Measurements from ENCODE around the gene NOG.

NOG gene

DNA sequence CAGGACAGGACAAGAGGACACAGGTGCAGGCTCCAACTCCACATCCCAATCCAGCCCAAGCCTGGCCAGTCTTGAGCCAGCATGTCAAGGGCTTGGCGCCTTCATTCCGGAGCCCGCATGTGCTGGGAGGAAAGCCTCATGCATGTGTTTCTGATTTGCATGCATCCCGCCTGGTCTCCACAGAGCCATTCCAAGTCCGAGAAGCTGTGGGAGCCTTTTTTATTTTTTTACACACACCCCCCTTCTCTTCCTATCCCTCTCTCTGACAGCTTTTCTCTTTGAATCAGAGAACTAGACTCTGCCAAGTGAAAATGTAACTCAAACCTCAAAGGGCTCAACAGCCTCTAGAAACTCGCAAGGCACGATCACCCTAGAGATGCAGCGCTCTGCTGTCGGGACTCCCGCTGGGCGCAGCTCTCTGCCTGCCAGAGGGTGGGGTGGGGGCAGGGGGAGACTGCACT, 45.1 kb downstream of the NOG start:
- DNase-seq = no peak

- no peak for DNase-seq
Observed at GRCh38 chr17:56639517-56639916, 46.0 kb downstream of the NOG start.

DNA sequence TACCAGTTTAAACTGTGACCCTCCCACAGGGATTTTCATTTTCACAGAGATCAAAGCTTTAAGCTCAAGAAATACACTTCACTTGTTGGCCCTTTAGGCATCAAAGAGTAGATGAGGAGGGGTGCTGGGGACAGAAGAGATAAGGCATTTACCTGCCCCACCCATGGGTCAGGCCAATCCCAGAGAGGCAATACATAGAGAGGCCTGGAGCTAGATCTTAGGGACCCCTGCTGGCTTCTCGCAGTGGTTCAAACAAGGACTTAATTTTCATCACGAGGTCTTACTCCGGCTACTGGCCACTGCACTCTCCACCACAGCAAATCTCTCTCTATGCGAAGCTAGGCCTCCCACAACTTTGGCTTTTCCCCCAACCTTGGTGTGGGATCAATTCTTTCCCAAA, 46.6 kb downstream of the NOG start:
- DNase-seq = no peak

- no peak for DNase-seq
Observed at GRCh38 chr17:56641373-56641772, 47.9 kb downstream of the NOG start.

GRCh38 chr17:56641894-56642293, 48.4 kb downstream of the NOG start:
- no peak for DNase-seq

GRCh38 chr17:56642424-56642823, 48.9 kb downstream of the NOG start:
- no peak for DNase-seq
